HL-60 (cell line): ENCODE measurements around the gene CYP4A22.
"Not testable (repeated sequence)": the region's sequence is repeated elsewhere in the genome, so short reads cannot be mapped to it uniquely, and the experiment has no call there.

Source experiments
- DNase-seq, 2 experiments: peaks; one replicate each; pipeline ENCODE4 v3.0.0-alpha.2; 2010 to 2020; ENCODE audit warnings: low read depth in 1 of 2, low spot score in 1 of 2
- H3K27ac ChIP-seq: fragments of 250-450 bp; sonication (Bioruptor Pico); replicated peaks from 2 replicates; pipeline ENCODE4 v1.5.1; 2020; ENCODE audit warnings: mild to moderate bottlenecking, moderate library complexity
- H3K27me3 ChIP-seq: fragments of 250-450 bp; sonication (Bioruptor Pico); 2 replicates; pipeline ENCODE4 v1.5.1; 2021; ENCODE audit warnings: mild to moderate bottlenecking, moderate library complexity; ENCODE audit not compliant: insufficient read depth, poor library complexity, severe bottlenecking
- H3K4me3 ChIP-seq: replicated peaks from 2 replicates; pipeline ENCODE4 v1.5.1; 2011; ENCODE audit warnings: mild to moderate bottlenecking, control low read depth, low read length; ENCODE audit not compliant: insufficient read depth
- GABPA ChIP-seq: IDR thresholded peaks from 2 replicates; pipeline ENCODE4 v1.6.1; 2012; ENCODE audit warnings: low read depth
- POLR2AphosphoS5 ChIP-seq: IDR thresholded peaks from 2 replicates; pipeline ENCODE4 v1.6.1; 2012; ENCODE audit warnings: low read depth
- REST ChIP-seq: IDR thresholded peaks from 2 replicates; pipeline ENCODE4 v1.6.1; 2012; ENCODE audit warnings: low read depth; ENCODE audit not compliant: insufficient replicate concordance
- SPI1 ChIP-seq: IDR thresholded peaks from 2 replicates; pipeline ENCODE4 v1.6.1; 2012; ENCODE audit warnings: low read depth, mild to moderate bottlenecking, borderline replicate concordance
- long read RNA-seq: library from polyadenylated mRNA; unstranded; transcript quantifications from one replicate; pipeline ENCODE4 v2.0.0, GENCODE V29; 2020
- TF ChIP-seq, protein P1 (sequence below): IDR thresholded peaks from one replicate; pipeline ENCODE4 v1.5.1; 2011; ENCODE audit warnings: low read length, control low read depth, inconsistent platforms; ENCODE audit not compliant: insufficient read depth

The CYP4A22 gene
- long read RNA-seq: 0 reads

DNA sequence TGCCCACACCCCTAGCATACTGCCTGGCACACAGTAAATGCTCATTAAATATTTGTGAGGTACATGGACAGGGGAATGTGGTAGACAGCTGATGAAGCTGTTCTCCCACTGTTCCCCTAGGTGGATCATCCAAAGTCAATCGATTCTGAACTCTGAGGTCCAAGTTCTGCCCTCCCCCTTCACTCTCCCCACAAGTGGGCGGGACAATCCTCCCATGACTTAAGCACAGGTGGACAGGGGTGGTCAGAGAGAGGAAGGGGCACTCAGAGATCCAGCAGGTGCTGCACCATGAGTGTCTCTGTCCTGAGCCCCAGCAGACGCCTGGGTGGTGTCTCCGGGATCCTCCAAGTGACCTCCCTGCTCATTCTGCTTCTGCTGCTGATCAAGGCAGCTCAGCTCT lies at the start of gene CYP4A22:
CYP4A22 (plus strand) TSS at position 244 of the 400 bp plus-strand sequence; CDS start at position 289, 45 bp downstream.
- DNase-seq: no peak
- Histone ChIP-seq H3K27ac (no peak within 1 kb of the TSS), H3K27me3 (no peaks in the 10 kb centered on the region), H3K4me3 (no peak within 1 kb of the TSS)
- TF ChIP-seq, protein P1, sequence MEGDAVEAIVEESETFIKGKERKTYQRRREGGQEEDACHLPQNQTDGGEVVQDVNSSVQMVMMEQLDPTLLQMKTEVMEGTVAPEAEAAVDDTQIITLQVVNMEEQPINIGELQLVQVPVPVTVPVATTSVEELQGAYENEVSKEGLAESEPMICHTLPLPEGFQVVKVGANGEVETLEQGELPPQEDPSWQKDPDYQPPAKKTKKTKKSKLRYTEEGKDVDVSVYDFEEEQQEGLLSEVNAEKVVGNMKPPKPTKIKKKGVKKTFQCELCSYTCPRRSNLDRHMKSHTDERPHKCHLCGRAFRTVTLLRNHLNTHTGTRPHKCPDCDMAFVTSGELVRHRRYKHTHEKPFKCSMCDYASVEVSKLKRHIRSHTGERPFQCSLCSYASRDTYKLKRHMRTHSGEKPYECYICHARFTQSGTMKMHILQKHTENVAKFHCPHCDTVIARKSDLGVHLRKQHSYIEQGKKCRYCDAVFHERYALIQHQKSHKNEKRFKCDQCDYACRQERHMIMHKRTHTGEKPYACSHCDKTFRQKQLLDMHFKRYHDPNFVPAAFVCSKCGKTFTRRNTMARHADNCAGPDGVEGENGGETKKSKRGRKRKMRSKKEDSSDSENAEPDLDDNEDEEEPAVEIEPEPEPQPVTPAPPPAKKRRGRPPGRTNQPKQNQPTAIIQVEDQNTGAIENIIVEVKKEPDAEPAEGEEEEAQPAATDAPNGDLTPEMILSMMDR: no peak
- TF ChIP-seq POLR2AphosphoS5 (no peak), REST (no peak)

DNA sequence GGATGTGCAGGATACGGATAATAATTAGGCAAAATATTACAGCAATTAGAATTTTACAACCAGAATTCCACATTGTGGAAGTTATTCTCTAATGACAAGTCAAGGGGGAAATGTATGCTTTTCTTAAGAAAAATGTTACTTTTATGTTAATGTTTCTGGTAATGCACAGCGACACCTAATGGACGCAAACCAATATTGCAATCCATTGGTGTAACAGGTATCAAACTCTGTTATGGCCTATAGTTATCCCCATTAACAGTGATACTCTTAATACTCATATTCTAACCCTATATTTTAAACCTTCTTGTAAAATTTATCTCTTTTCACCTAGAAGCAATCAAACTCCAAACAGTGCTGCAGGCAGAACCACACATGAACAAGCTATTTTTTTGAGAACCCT lies 47.9 kb upstream of the CYP4A22 start:
- H3K4me3 ChIP-seq, H3K27ac ChIP-seq, H3K27me3 ChIP-seq: not testable (repeated sequence)
- peak; percentile 1 to 39 for DNase-seq

GRCh38 chr1:47091476-47091875 lies 45.8 kb upstream of the CYP4A22 start:
- H3K4me3 ChIP-seq, DNase-seq, H3K27me3 ChIP-seq, H3K27ac ChIP-seq: not testable (repeated sequence)

DNA sequence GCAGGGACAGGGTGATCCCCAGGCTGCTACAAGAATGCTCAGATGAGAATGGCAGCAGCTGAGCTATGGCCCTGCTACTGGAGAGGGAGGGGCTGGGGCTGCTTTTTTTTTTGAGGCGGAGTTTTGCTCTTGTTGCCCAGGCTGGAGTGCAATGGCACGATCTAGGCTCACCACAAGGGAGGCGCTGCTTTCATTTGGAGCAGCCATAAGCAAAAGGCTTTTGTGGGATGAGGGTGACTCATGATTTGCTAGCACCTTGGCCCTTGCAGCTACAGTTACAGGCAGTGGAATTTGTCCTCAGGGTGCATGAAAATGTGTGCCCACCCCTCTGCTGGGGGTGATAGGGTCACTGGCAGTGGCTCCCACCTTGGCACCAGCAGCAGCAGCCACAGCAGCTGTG lies 32.4 kb upstream of the CYP4A22 start:
- H3K27ac ChIP-seq: no peak overlapping the region
- TF ChIP-seq POLR2AphosphoS5: no peak
- TF ChIP-seq, protein P1: no peak
- no peak overlapping the region for H3K4me3 ChIP-seq
- H3K27me3 ChIP-seq: no peaks in the 10 kb centered on the region
- DNase-seq: no peak

DNA sequence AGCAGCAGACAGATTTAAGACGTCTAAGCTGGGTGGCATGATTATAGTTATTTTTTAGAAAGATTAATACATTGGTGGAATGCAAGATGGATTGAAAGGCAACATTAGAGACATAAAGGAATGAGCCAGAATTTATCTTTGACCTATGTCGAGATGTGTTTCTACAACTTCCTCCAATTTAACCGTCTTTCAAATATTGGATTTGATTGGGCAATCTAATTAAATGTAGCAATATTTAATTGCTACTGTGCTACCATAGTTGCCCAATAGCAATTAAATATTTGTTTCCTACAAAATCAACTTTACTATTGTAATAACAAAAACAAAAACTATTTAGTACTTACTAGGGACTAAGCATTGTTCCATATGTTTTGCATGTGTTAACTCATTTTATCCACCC lies 30.4 kb upstream of the CYP4A22 start:
- no peak for TF ChIP-seq REST
- TF ChIP-seq GABPA: no peak
- no peak for TF ChIP-seq POLR2AphosphoS5
- no peak for TF ChIP-seq SPI1
- TF ChIP-seq, protein P1: no peak
- no peak overlapping the region for H3K27ac ChIP-seq
- H3K27me3 ChIP-seq: no peaks in the 10 kb centered on the region
- DNase-seq: no peak
- H3K4me3 ChIP-seq: no peak overlapping the region

DNA sequence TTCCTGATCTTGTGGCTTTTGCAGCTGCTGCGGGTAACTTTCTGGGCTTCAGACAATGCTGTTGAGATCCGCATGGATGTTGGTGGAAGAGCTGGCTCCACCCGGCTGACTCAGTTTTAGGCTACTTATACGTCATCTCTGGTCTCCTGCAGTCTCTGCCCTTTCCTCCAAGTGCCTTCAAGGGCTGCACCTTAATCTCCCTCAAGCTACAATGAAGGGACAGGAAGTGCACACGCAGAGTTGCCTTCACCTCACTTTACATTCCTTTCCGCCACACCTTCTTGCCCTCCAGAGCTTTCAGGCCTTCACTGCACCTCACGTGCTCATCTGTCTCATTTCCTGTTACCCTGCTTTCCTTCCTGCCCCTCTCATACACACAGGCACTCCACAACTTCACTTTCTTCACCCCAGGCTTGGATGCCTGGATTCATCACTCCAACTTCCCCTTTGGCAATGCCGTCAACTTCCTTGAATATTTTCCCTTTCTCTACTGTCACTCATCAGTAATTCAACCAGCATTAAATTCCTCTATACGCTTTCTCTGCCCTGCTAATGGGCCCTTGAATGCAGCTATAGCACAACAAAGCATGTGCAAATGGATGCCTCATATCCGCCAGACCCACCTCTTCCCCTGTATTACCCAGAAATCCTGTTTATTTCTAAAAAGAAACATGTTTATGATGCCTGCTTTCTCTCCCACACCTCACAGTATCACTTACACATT lies 29.2 kb upstream of the CYP4A22 start:
- DNase-seq, H3K27ac ChIP-seq, H3K4me3 ChIP-seq, H3K27me3 ChIP-seq: not testable (repeated sequence)

- H3K27ac ChIP-seq: not testable (repeated sequence)
These were observed 27.8 kb upstream of the CYP4A22 start for GRCh38 chr1:47109482-47109881.

More at GRCh38 chr1:47109482-47109881, 27.8 kb upstream of the CYP4A22 start:
- H3K27me3 ChIP-seq, DNase-seq, H3K4me3 ChIP-seq: not testable (repeated sequence)
